ENCODE data around the gene MCMBP.

- TF ChIP-seq, protein P1, sequence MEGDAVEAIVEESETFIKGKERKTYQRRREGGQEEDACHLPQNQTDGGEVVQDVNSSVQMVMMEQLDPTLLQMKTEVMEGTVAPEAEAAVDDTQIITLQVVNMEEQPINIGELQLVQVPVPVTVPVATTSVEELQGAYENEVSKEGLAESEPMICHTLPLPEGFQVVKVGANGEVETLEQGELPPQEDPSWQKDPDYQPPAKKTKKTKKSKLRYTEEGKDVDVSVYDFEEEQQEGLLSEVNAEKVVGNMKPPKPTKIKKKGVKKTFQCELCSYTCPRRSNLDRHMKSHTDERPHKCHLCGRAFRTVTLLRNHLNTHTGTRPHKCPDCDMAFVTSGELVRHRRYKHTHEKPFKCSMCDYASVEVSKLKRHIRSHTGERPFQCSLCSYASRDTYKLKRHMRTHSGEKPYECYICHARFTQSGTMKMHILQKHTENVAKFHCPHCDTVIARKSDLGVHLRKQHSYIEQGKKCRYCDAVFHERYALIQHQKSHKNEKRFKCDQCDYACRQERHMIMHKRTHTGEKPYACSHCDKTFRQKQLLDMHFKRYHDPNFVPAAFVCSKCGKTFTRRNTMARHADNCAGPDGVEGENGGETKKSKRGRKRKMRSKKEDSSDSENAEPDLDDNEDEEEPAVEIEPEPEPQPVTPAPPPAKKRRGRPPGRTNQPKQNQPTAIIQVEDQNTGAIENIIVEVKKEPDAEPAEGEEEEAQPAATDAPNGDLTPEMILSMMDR (IDR thresholded peaks at IDR 0.05) = no peak
- TF ChIP-seq POLR2A (IDR thresholded peaks at IDR 0.05) = no peak
Observed at GRCh38 chr10:119781498-119781897, 91.1 kb downstream of the MCMBP start.
